CD4-positive, alpha-beta T cell treated with Interleukin-17A for 1 hour (primary cell): Measurements from ENCODE around the gene ETF1.

Experiments
- DNase-seq: peaks from one replicate; pipeline ENCODE4 v3.0.0-alpha.2; 2020

ETF1 gene

DNA sequence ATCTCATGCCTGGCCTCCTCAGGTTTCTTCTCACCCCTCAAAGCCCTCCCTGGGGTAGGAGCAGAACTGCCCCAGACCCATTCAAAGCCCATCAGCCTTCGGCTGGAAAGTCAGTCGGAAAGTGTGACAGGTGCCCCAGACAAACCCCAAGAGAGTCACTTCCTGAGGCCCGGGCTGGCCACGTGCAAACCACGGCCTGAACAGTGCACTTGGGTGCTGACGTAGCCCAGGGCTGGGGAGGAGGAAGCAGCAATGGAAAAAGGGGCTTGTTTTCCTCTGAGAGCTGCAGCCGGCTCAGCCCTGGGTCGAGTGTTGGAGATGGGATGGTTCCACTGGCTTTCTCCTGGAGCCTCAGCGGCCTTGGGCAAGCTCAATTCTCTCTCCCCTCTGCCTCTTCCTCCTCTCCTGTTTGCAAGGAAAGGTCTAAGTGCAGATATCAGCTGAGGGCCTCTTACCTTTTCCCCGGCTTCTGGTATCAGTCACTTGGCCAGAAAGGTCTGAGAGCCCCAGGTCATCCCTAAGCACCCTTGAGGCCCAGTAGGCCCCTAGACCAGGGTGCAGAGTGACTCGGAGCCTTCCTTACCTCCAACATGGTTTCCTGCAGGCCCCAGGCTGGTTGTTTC is 83.6 kb downstream of the ETF1 start:
- peak; percentile 84 for DNase-seq

DNA sequence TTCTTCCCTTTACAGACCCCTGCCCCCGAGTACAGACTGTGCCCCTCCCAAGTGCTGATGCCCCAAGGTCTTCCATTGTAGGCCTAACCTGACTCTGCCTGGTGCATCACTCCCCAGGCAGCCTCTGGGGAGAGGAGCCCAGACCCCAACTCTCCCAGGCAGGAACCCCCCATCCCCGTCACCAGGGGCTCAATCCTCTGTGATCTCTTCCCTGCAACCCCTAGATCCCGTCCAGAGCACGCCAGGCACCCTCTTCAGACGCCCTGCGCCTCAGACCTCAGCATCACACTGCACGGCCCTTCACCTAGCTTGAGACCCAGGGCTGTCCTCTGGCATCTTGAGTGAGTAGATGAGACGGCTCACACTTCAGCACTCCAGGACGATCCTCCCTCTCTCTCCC is 84.2 kb downstream of the ETF1 start:
- no peak for DNase-seq

DNA sequence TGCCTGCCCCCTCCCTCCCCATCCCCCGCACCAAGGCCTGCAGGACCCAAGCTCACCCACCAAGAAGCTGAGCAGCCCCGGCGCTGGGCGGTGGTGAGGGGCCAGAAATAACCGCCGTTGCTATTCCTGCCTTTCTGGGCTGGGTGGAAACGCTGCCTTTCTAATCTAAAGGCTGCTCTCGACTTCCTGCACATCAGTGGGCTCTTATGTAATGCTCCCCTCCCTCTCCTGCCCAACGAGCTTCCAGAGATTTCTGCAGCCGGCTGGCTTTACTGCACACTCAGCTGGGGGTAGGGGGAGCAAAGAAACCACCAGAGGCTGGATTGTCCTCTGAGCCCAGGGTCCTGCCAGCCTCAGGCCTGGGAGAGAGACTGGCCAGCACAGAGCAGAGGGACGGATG is 84.7 kb downstream of the ETF1 start:
- no peak for DNase-seq

DNA sequence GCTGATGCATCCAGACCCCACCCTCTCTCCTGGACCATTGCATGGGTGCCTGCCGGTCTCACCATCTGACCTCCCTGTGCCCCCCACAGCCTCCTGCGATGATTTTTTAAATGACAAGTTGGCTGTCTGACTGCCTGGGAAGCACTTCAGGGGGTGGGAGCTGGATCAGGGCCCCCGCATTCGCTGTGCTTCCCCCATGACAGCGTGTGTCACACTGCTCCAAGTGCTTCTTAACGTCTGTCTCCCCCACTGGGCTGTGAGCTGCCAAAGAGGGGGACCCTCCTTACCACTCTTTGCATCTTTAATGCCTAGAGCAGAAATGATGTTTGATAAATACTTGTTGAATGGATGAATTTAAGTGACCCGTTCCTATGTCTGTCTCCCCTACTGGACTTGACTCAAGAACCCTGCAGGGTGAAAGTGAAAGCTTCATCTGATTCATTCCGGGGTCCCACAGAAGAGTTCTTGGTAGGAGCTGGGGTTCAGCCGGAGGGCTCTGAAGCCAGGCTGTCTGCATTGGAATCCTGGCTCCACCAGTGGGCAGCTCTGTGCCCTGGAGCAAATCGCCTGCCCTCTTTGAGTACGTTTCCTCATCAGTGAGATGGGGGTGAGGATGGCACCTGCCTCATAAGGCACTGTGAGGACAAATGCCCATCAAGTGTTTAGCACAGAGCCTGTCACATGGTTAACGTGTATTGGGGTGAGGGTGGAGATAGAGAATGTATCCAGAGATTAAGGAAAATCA is 85.3 kb downstream of the ETF1 start:
- no peak for DNase-seq
